Pancreas (tissue), 10 donors: ENCODE data around the gene SYDE2. TPM values are rescaled to one million over a fixed set of nuclear protein-coding genes. Genes with fewer than 3 reads are reported as not detected.
A peak's percentile ranks its signal among the peaks of the same experiment; 100 is the strongest.

Experiments used
- ATAC-seq, 4 donors: fragments of 200-7000 bp; cut with Tn5 transposase; one replicate each; pipeline versions ENCODE4 v1.8.0 to v1.9.1; 2020; ENCODE audit warnings: mild to moderate bottlenecking in 4 of 4, moderate library complexity in 4 of 4
- DNase-seq, 6 donors: peaks; one replicate each; pipeline ENCODE4 v3.0.0-alpha.2; 2020
- FAIRE-seq: peaks from 2 replicates; lab custom pipeline; 2012; peaks lifted over from hg19 to GRCh38; lab: Jason Lieb, UNC
- H3K27ac ChIP-seq, 4 donors: fragments of 200-600 bp; sonication (generic); 1 replicate in 3 of 4; 2 replicates in 1 of 4; pipeline versions ENCODE4 v1.5.0 to v1.8.0; 2020
- H3K27me3 ChIP-seq, 4 donors: fragments of 200-600 bp; one replicate each; pipeline ENCODE4 v1.8.0; 2021
- H3K36me3 ChIP-seq, 3 donors: fragments of 200-600 bp; sonication (generic) in 1 of 3; one replicate each; pipeline versions ENCODE4 v1.5.0 to v1.8.0; 2020 to 2021
- H3K4me1 ChIP-seq, 3 donors: fragments of 200-600 bp; one replicate each; pipeline ENCODE4 v1.8.0; 2021
- H3K4me3 ChIP-seq, 4 donors: fragments of 200-600 bp; sonication (generic) in 2 of 4; one replicate each; pipeline versions ENCODE4 v1.5.0 to v1.8.0; 2020 to 2021
- H3K9me3 ChIP-seq, 4 donors: fragments of 200-600 bp; one replicate each; pipeline ENCODE4 v1.8.0; 2021
- CTCF ChIP-seq, 4 donors: fragments of 200-600 bp; sonication (generic) in 3 of 4; IDR thresholded peaks; one replicate each; pipeline versions ENCODE4 v1.5.0 to v1.8.0; 2021; ENCODE audit warnings: antibody characterized with exemption in 4 of 4
- WGBS, 2 donors: extraction: QIAGEN DNeasy Blood & Tissue Kit; methylation state at CpG; one replicate each; pipeline ENCODE4 v1.1.7; 2013; 5-methylcytosine and 5-hydroxymethylcytosine counted together
- intact Hi-C, 3 donors: fragments of 100-400 bp; cut with DNase I; formaldehyde crosslinking; loops; one replicate each; pipeline versions ENCODE4 v1.11.1 to v1.14.2; 2022
- polyA plus RNA-seq, 2 donors: library from polyadenylated mRNA; stranded (reverse); fragments of 200-250 nt; gene quantifications; one replicate each; pipeline ENCODE4 v1.2.3, GENCODE V29; 2013
- total RNA-seq, 6 donors: library from RNA; stranded (reverse); fragmentation: NEBNext Ultra II Directional in 4 of 6; extraction: Animal tissue kit (Norgen Biotek cat#: 25700) in 4 of 6; gene quantifications; one replicate each; pipeline versions ENCODE4 v1.2.1 to v1.2.4, GENCODE V29; 2021 to 2023
- donor health status: healthy with polysubstance abuse.
- donor health status: DM: no; HTN: no; CAD: no; lungs with moderate emphysema.
- donor health status: DM: no; HTN: no; CAD: no.
- donor health status: control.
- donor health status: control.
- donor health status: Bipolar disorder and iron deficiency.
- donor health status: DM: yes; HTN: yes; CAD: no.
- donor health status: DM: no; HTN: no; CAD: no.
- donor health status: DM: no; HTN: no; CAD: no.
- donor health status: DM: yes; HTN: yes; CAD: no.

SYDE2 gene
- total and polyA plus RNA-seq, 8 donors = 1.3 to 6.6 (median 5.1) TPM

- intact Hi-C loops = loop anchor here in 1 of 3 donors (10.0 kb wide), 1 partner anchor 52 kb away; the partner anchor contains the start of gene C1orf52
- H3K4me3 ChIP-seq = no peak overlapping the region
- H3K4me1 ChIP-seq = peaks cover 5 to 12% (median 7%) of the 10 kb centered on the region in 3 donors
- no peaks in the 10 kb centered on the region for H3K9me3 ChIP-seq
- H3K27me3 ChIP-seq = no peaks in the 10 kb centered on the region
- 57 to 68% methylated on average over 2 of the region's 2 CpGs for WGBS, 2 donors
- DNase-seq (no peak), FAIRE-seq (no peak), ATAC-seq (no peak)
- no peaks in the 10 kb centered on the region for H3K36me3 ChIP-seq
- H3K27ac ChIP-seq = no peak overlapping the region
- no peak for TF ChIP-seq CTCF (IDR thresholded peaks at IDR 0.05)
These were observed 2.0 kb upstream of the SYDE2 start for GRCh38 chr1:85202864-85203255.

- Histone ChIP-seq H3K9me3 (no peaks in the 10 kb centered on the region), H3K27ac (peak overlapping the region; percentile 96 to 97 (median 97)), H3K4me1 (peaks cover 6 to 12% (median 7%) of the 10 kb centered on the region in 3 donors), H3K36me3 (no peaks in the 10 kb centered on the region), H3K4me3 (peak overlapping the region; percentile 60 to 94 (median 86)), H3K27me3 (no peaks in the 10 kb centered on the region)
- intact Hi-C loops = loop anchor here in 1 of 3 donors (10.0 kb wide), 1 partner anchor 53 kb away; the partner anchor contains the start of gene C1orf52
- FAIRE-seq (no peak), ATAC-seq (peak in 3 of 4 donors; percentile 17 to 23 (median 18)), DNase-seq (no peak)
- 3 to 6% methylated on average over 14 of the region's 14 CpGs for whole genome bisulfite sequencing, 2 donors
- no peak for TF ChIP-seq CTCF (IDR thresholded peaks at IDR 0.05)
These were observed 1.5 kb upstream of the SYDE2 start for GRCh38 chr1:85202092-85202863.

- DNase-seq (peak; percentile 72 to 89 (median 78)), ATAC-seq (peak; percentile 78 to 87 (median 85)), FAIRE-seq (no peak)
- TF ChIP-seq CTCF (IDR thresholded peaks at IDR 0.05) = no peak
- peak overlapping the region; percentile 60 to 94 (median 86) for H3K4me3 ChIP-seq
- H3K27me3 ChIP-seq = no peaks in the 10 kb centered on the region
- peaks cover 6 to 19% (median 13%) of the 10 kb centered on the region in 3 donors for H3K4me1 ChIP-seq
- peak overlapping the region; percentile 96 to 97 (median 97) for H3K27ac ChIP-seq
- WGBS, 2 donors = 1% methylated on average over 66 to 81 of the region's 81 CpGs
- intact Hi-C loops = loop anchor here in 1 of 3 donors (10.0 kb wide), 1 partner anchor 53 kb away; the partner anchor contains the start of gene C1orf52
- H3K9me3 ChIP-seq = no peaks in the 10 kb centered on the region
- no peaks in the 10 kb centered on the region for H3K36me3 ChIP-seq
These were observed 700 bp upstream of the SYDE2 start for GRCh38 chr1:85201340-85202091.

GRCh38 chr1:85199667-85200462 is 951 bp downstream of the SYDE2 start:
- peaks cover 11 to 22% (median 21%) of the 10 kb centered on the region in 3 donors for H3K4me1 ChIP-seq
- H3K27ac ChIP-seq = peak overlapping the region; percentile 96 to 97 (median 97)
- intact Hi-C loops = loop anchor here in 1 of 3 donors (10.0 kb wide), 1 partner anchor 55 kb away; the partner anchor contains the start of gene C1orf52
- WGBS, 2 donors = 3 to 4% methylated on average over 26 of the region's 26 CpGs
- FAIRE-seq (no peak), ATAC-seq (peak; percentile 1 to 26 (median 13)), DNase-seq (no peak)
- peak overlapping the region; percentile 60 to 94 (median 86) for H3K4me3 ChIP-seq
- H3K36me3 ChIP-seq = no peaks in the 10 kb centered on the region
- TF ChIP-seq CTCF (IDR thresholded peaks at IDR 0.05) = no peak
- H3K9me3 ChIP-seq = no peaks in the 10 kb centered on the region
- no peaks in the 10 kb centered on the region for H3K27me3 ChIP-seq
